Activated CD4-positive, CD25-positive, alpha-beta regulatory T cell treated with anti-CD3 and anti-CD28 coated beads, Interleukin-2, amount 50 U/mL, for 72 hours (primary cell): ENCODE measurements around the gene ZKSCAN7.
"Not testable (repeated sequence)": the region's sequence is repeated elsewhere in the genome, so short reads cannot be mapped to it uniquely, and the experiment has no call there.

Source experiments
- DNase-seq: peaks from one replicate; pipeline ENCODE4 v3.0.0; 2021

Gene ZKSCAN7

GRCh38 chr3:44554626-44555592, at the start of gene ZKSCAN7:
Gene ZKSCAN7 (plus strand): TSS chr3:44555193. CDS start chr3:44557048, 1,855 bp downstream.
- peak; percentile 71 for DNase-seq

GRCh38 chr3:44506556-44506955, 48.4 kb upstream of the ZKSCAN7 start:
- DNase-seq, result no peak

DNA sequence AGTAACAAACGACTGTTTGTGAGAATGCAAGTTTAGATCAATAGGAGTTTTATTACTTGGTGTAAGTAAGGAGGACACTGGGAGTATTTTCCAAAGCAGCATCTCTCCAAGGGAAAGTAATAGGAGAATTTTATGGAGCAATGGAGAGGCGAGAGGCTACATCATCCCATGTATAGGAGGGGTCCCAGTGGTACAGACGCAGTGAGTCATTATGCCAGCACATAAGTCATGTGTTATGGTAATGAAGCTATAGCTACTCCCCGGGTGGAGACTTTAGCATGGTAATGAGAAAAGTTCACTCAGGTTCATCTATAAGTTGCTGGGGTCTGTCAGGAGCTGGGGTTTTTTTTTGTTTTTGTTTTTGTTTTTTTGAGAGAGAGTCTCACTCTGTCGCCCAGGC, 48.0 kb upstream of the ZKSCAN7 start:
- no peak for DNase-seq

DNA sequence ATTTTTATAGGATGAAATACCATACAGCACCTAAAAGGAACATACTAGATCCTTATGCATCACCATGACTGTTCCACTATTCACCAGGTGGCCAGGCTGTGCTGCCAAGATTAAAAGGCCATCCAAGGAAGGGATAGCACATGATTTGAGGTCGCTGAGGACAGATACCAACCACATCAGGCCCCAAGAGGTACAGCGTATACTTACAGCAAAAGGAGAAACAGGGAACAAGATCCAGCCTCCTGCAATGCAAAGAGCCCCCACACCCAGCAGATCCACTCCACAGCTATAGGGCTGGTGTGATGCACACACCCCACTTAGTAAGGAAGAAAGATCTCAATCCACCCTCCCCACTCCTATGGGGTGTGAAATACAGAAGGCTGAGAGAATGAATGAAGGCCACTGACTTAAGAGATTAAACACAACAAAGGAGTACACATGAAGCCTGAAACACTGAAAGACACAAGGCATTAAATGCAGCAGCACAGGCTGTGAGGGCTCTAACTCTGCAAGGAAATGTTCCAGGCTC, 45.5 kb upstream of the ZKSCAN7 start:
- DNase-seq, result no peak

- DNase-seq, result no peak
These were observed 45.0 kb upstream of the ZKSCAN7 start for GRCh38 chr3:44510000-44510368.

GRCh38 chr3:44511238-44511566, 43.8 kb upstream of the ZKSCAN7 start:
- no peak for DNase-seq

GRCh38 chr3:44513513-44513912, 41.5 kb upstream of the ZKSCAN7 start:
- DNase-seq, result no peak

DNA sequence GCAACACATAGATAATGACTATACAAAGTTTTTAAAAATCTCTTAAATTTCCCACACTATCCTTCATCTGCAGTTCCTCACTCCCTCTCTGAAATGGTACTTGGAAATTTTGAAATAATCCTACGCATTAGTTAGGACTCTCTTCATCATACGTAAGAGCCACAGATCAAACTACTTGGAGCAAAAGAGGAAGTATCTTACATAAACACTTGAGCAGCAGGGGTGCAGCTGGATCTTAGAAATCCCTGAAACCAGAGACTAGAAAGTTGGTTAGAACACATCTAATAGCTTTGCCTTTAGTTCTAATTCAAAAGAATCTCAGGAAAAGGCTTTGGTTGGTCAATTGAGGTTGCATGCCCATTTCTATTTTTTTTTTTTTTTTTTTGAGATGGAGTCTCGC, 38.8 kb upstream of the ZKSCAN7 start:
- no peak for DNase-seq

GRCh38 chr3:44518782-44519156, 36.2 kb upstream of the ZKSCAN7 start:
- DNase-seq, result no peak

GRCh38 chr3:44521721-44522120, 33.3 kb upstream of the ZKSCAN7 start:
- no peak for DNase-seq

GRCh38 chr3:44522494-44522933, 32.5 kb upstream of the ZKSCAN7 start:
- DNase-seq, result no peak

DNA sequence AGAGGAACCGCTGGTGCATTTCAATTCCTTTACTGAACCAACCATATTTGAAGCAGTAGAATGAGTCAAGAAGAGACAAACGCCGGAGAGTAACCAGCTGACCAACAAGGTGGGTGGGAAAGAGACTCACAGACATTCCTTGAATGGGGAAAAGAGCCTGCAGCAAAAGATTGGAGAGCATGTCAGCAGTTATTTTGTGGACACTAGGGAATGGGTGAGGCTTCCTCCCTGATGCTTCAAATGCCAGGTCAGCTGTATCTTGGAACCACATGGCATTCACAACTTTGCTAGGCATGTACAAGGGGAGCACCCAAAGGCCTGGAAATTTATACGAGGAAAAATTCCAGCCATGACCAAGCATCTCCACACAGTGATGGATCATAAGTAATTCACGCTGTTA, 29.9 kb upstream of the ZKSCAN7 start:
- DNase-seq, result no peak

- DNase-seq, result no peak
These were observed 25.1 kb upstream of the ZKSCAN7 start for GRCh38 chr3:44529927-44530326.

- no peak for DNase-seq
These were observed 24.1 kb upstream of the ZKSCAN7 start for GRCh38 chr3:44530911-44531310.

GRCh38 chr3:44534659-44535058, 20.3 kb upstream of the ZKSCAN7 start:
- DNase-seq, result not testable (repeated sequence)

DNA sequence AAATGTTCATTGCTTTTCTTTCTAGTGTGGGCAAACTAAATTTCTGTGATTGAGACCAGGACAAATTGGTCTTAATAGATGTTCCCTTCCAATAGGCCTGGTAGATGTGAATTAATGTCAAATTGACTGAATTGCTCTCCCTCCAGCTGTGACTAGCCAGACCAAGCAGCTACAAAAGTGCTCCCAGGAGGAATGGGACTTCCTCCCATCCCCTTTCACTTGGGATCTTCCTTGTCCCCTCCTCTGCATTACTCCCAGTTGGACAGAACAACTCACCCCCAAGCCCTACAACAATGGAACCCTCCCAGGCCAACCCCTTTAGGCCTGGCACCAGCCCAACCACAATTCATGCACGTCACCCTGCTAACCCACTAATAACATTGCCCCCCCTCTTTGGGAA, 19.6 kb upstream of the ZKSCAN7 start:
- no peak for DNase-seq

GRCh38 chr3:44544811-44545210, 10.2 kb upstream of the ZKSCAN7 start:
- not testable (repeated sequence) for DNase-seq

DNA sequence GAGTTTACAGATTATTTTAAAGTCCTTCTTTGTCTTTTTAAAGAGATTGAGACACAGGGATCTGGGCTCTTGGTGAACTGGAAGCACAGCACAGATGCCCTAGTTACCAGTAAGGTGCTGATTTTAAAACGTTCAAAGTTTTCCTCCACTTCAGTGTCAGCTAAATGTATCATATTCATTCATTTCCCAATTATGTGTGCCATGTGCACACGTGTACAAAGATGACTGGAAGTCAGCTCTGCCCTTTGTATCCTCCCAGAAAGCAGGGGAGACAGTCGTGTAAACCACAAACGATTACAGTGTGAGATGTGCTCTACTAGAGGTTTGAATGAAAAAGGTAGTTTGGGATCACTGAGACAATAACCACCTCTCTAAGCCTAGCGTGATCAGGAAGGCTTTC, 730 bp downstream of the ZKSCAN7 start:
- DNase-seq, result no peak

GRCh38 chr3:44557074-44557473, 2.1 kb downstream of the ZKSCAN7 start:
- DNase-seq, result no peak

DNA sequence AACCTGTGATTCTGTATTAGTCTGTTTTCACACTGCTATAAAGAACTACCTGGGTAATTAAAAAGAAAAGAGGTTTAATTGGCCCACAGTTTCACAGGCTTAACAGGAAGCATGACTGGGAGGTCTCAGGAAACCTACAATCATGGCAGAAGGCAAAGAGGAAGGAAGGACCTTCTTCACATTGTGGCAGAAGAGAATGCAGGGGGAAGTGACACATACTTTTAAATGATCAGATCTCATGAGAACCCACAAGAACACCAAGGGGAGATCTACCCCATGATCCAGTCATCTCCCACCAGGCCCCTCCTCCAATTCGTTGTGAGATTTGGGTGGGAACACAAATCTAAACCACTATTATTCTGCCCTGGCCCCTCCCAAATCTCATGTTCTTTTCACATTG, 6.1 kb downstream of the ZKSCAN7 start:
- no peak for DNase-seq

GRCh38 chr3:44562147-44562546, 7.2 kb downstream of the ZKSCAN7 start:
- no peak for DNase-seq

GRCh38 chr3:44568561-44568960, 13.6 kb downstream of the ZKSCAN7 start:
- no peak for DNase-seq

- no peak for DNase-seq
These were observed 16.0 kb downstream of the ZKSCAN7 start for GRCh38 chr3:44571024-44571423.

- DNase-seq, result no peak
These were observed 21.6 kb downstream of the ZKSCAN7 start for GRCh38 chr3:44576613-44577012.
